ENCODE data around the gene RCAN2. TPM values are rescaled to one million over a fixed set of nuclear protein-coding genes. Genes with fewer than 3 reads are reported as not detected.

Gene RCAN2
- total RNA-seq, 6 experiments from 2014 or later = 0.06 to 1.00 (median 0.31) TPM; not detected in 2

DNA sequence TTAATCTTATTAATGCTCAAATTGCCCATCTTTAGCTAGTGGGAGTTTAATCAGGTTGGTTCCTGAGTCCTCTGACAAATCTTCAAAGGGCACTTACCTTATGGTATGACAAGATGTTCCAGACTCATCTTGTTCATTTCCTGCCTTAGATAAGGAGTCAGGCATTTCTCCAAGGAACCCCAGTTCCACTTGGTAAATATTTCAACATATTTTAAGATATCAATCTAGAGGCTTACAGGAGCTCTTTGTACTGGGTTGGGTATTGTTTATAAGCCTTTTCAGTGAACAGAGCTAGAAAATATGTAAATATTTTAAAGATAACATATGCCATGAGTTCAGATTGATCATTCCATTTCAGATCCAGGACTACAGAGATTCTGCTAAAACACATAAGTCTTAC is 159.8 kb downstream of the RCAN2 start:
- TF ChIP-seq, protein P1, sequence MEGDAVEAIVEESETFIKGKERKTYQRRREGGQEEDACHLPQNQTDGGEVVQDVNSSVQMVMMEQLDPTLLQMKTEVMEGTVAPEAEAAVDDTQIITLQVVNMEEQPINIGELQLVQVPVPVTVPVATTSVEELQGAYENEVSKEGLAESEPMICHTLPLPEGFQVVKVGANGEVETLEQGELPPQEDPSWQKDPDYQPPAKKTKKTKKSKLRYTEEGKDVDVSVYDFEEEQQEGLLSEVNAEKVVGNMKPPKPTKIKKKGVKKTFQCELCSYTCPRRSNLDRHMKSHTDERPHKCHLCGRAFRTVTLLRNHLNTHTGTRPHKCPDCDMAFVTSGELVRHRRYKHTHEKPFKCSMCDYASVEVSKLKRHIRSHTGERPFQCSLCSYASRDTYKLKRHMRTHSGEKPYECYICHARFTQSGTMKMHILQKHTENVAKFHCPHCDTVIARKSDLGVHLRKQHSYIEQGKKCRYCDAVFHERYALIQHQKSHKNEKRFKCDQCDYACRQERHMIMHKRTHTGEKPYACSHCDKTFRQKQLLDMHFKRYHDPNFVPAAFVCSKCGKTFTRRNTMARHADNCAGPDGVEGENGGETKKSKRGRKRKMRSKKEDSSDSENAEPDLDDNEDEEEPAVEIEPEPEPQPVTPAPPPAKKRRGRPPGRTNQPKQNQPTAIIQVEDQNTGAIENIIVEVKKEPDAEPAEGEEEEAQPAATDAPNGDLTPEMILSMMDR (IDR thresholded peaks at IDR 0.05) = no peak
- no peaks in the 10 kb centered on the region for H3K36me3 Mint-ChIP-seq (ENCODE audit: low read depth)
- no peak overlapping the region for H3K4me3 Mint-ChIP-seq
- H3K9me3 Mint-ChIP-seq = peaks cover 35% of the 10 kb centered on the region
- no peaks in the 10 kb centered on the region for H3K4me1 Mint-ChIP-seq (ENCODE audit: low read depth)
- DNase-seq = no peak
- H3K27me3 Mint-ChIP-seq (ENCODE audit: insufficient read depth) = peaks cover 2% of the 10 kb centered on the region; the same call in 1 of the 2 replicates
- no peak overlapping the region for H3K27ac Mint-ChIP-seq

DNA sequence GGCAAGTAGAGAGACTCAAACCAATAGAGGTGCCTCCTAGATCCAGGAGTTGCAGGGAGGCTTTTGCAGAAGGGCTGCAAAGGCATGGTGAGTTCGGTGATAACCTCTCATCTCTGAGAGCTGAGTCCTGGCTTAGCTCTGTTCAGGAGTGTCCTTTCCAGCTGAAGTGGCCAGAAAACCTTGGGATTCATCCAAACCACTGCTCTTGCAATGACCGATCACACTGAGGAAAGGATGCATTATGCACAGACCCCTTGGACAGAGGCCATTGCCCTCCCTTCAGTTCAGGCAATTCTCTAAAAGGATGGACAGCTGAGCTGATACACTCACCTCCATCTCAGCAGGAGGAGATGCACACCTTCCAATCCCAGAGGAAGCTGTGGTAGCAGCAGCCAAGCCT is 161.7 kb downstream of the RCAN2 start:
- Mint-ChIP-seq H3K27me3 (ENCODE audit: insufficient read depth) (peaks cover 2% of the 10 kb centered on the region; the same call in 1 of the 2 replicates), H3K27ac (no peak overlapping the region), H3K36me3 (ENCODE audit: low read depth) (no peaks in the 10 kb centered on the region), H3K9me3 (peaks cover 26% of the 10 kb centered on the region), H3K4me3 (no peak overlapping the region), H3K4me1 (ENCODE audit: low read depth) (no peaks in the 10 kb centered on the region)
- DNase-seq = no peak
- TF ChIP-seq, protein P1 (IDR thresholded peaks at IDR 0.05) = no peak

DNA sequence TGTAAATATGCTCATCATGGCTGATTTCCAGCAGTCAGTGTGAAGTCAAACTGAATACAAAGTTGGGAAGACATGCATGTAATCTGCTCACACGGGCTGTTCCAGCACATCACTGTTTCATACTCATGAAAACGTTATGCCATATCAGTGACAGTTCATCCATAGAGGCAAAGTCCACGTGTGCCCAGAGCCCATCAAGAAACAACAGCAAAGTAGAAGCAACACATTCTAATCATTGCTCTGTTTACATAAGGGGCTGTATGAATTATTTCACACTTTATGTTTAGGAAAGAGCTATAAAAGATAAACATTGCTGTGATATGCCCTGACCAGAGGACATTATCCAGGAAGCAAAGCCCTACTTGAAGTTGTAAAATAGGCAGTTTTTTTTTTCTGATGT is 163.5 kb downstream of the RCAN2 start:
- no peak overlapping the region for H3K27ac Mint-ChIP-seq
- H3K4me1 Mint-ChIP-seq (ENCODE audit: low read depth) = no peaks in the 10 kb centered on the region
- H3K27me3 Mint-ChIP-seq (ENCODE audit: insufficient read depth) = peaks cover 2% of the 10 kb centered on the region; the same call in 1 of the 2 replicates
- H3K9me3 Mint-ChIP-seq = peaks cover 31% of the 10 kb centered on the region
- TF ChIP-seq, protein P1 (IDR thresholded peaks at IDR 0.05) = no peak
- DNase-seq = no peak
- H3K36me3 Mint-ChIP-seq (ENCODE audit: low read depth) = no peaks in the 10 kb centered on the region
- no peak overlapping the region for H3K4me3 Mint-ChIP-seq

DNA sequence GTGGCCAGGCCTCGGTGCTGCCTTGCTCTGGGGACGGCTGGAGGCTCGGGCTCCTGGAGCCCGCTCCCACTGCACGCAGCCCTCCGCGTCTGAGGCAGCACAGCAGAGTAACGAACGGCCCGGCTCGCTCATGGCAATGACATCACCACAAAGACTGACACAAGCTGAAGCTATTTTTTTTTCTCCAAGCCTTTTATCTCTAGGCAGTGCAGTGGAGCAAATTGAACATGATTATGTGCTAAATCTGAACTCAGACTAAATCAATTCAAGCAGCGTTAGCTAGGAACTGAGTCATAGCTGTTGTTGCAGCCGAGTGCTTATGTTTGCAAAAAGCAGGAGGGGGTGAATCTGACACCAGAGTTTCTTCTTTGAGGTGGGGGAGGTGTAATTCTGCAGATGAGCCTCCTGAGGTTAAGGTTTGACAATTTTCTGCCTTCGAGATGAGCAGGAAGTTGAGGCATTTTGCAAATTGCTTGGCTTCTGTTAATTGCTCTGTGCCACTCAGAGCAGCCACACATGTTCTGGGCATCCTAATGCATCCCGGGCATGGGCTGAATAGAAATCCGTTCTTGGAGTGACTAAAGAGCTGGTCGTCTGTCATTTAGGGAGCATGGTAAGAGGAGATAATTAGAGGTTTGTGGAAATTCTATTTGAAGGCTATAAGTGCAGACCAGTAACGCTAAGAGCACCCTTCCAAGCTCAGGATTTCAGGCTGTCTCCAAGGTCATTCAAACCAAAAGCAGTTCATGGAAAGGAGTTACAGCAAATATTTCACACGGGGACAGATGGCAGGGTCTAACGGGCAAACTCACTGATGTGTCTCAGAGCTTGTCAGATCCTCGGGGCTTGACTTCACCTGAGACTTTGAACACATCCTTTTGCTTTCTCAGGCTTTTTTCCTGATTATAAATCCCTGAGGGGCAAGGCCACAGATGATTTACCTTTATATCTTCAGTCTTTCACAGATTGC is 165.4 kb downstream of the RCAN2 start:
- Mint-ChIP-seq H3K4me1 (ENCODE audit: low read depth) (no peaks in the 10 kb centered on the region), H3K4me3 (no peak overlapping the region), H3K27me3 (ENCODE audit: insufficient read depth) (peaks cover 2% of the 10 kb centered on the region; the same call in 1 of the 2 replicates), H3K36me3 (ENCODE audit: low read depth) (no peaks in the 10 kb centered on the region), H3K9me3 (peaks cover 40% of the 10 kb centered on the region), H3K27ac (no peak overlapping the region)
- DNase-seq = no peak
- TF ChIP-seq, protein P1 (IDR thresholded peaks at IDR 0.05) = no peak

DNA sequence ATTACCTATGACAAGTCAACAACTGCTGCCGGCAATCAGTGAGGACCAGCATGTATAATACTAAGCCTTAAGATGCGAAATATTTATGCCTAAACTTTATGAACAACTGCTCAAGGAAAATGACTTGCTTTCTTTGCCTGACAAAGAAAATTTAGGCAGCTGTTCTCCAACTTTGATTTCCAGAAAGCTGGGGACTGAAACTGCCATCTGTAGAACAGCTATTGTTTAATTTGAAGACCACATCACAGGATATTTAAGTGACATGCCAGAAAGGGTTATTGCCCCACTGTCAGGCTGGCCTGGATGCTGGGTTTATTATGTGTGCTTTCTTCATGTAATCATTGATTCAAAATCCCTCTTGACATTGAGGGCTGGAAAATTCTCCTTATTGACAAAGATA is 166.5 kb downstream of the RCAN2 start:
- H3K9me3 Mint-ChIP-seq = peaks cover 45% of the 10 kb centered on the region
- H3K27ac Mint-ChIP-seq = no peak overlapping the region
- no peak for DNase-seq
- H3K4me3 Mint-ChIP-seq = no peak overlapping the region
- TF ChIP-seq, protein P1 (IDR thresholded peaks at IDR 0.05) = no peak
- H3K36me3 Mint-ChIP-seq (ENCODE audit: low read depth) = no peaks in the 10 kb centered on the region
- peaks cover 2% of the 10 kb centered on the region; the same call in 1 of the 2 replicates for H3K27me3 Mint-ChIP-seq (ENCODE audit: insufficient read depth)
- no peaks in the 10 kb centered on the region for H3K4me1 Mint-ChIP-seq (ENCODE audit: low read depth)
